H9 (cell line): ENCODE results near the gene CHN2. TPM values are rescaled to one million over a fixed set of nuclear protein-coding genes. Genes with fewer than 3 reads are reported as not detected.
A peak's percentile ranks its signal among the peaks of the same experiment; 100 is the strongest.

Source experiments
- DNase-seq: peaks from one replicate; pipeline ENCODE4 v3.0.0-alpha.2; 2017
- H2AFZ ChIP-seq: one replicate; pipeline ENCODE4 v1.6.1; 2013; ENCODE audit warnings: mild to moderate bottlenecking, low read length, control low read depth, moderate library complexity
- H2AK5ac ChIP-seq: 2 replicates; pipeline ENCODE4 v1.6.1; 2013; ENCODE audit warnings: low read length, control low read depth, mixed read lengths; ENCODE audit not compliant: insufficient read length
- H2BK120ac ChIP-seq: one replicate; pipeline ENCODE4 v1.6.1; 2013; ENCODE audit warnings: low read depth, mild to moderate bottlenecking, low read length, control low read depth, inconsistent platforms; ENCODE audit not compliant: poor library complexity, severe bottlenecking
- H2BK12ac ChIP-seq: 2 replicates; pipeline ENCODE4 v1.6.1; 2013; ENCODE audit warnings: low read length, control low read depth, mixed read lengths, low read depth; ENCODE audit not compliant: insufficient read length
- H2BK15ac ChIP-seq: 2 replicates; pipeline ENCODE4 v1.6.1; 2013; ENCODE audit warnings: low read depth, low read length, control low read depth
- H2BK20ac ChIP-seq: one replicate; pipeline ENCODE4 v1.6.1; 2013; ENCODE audit warnings: low read depth, mild to moderate bottlenecking, low read length, control low read depth, inconsistent platforms; ENCODE audit not compliant: poor library complexity, severe bottlenecking
- H2BK5ac ChIP-seq: 2 replicates; pipeline ENCODE4 v1.6.1; 2013; ENCODE audit warnings: low read length, control low read depth, mixed read lengths; ENCODE audit not compliant: insufficient read length
- H3K14ac ChIP-seq: 2 replicates; pipeline ENCODE4 v1.6.1; 2013; ENCODE audit warnings: low read length, control low read depth; ENCODE audit not compliant: insufficient read depth
- H3K18ac ChIP-seq: 2 replicates; pipeline ENCODE4 v1.6.1; 2013; ENCODE audit warnings: low read depth, mild to moderate bottlenecking, mixed read lengths, low read length, control low read depth; ENCODE audit not compliant: insufficient read length
- H3K23ac ChIP-seq: 2 replicates; pipeline ENCODE4 v1.6.1; 2013; ENCODE audit warnings: low read length, control low read depth, mixed read lengths, low read depth; ENCODE audit not compliant: insufficient read length
- H3K23me2 ChIP-seq: 2 replicates; pipeline ENCODE4 v1.6.1; 2013; ENCODE audit warnings: low read depth, mild to moderate bottlenecking, mixed read lengths, low read length, control low read depth; ENCODE audit not compliant: insufficient read length, poor library complexity, severe bottlenecking
- H3K27ac ChIP-seq: 2 replicates; pipeline ENCODE4 v1.5.1; 2013; ENCODE audit warnings: low read length, control low read depth, mixed read lengths, low read depth; ENCODE audit not compliant: insufficient read length
- H3K27me3 ChIP-seq: 2 replicates; pipeline ENCODE4 v1.6.1; 2013; ENCODE audit warnings: low read length, control low read depth, inconsistent platforms; ENCODE audit not compliant: insufficient read depth
- H3K4ac ChIP-seq: 2 replicates; pipeline ENCODE4 v1.6.1; 2013; ENCODE audit warnings: low read depth, mild to moderate bottlenecking, control low read depth, inconsistent platforms, low read length, moderate library complexity
- H3K4me1 ChIP-seq: 2 replicates; pipeline ENCODE4 v1.6.1; 2013; ENCODE audit warnings: low read length, control low read depth, inconsistent platforms; ENCODE audit not compliant: insufficient read depth
- H3K4me2 ChIP-seq: 2 replicates; pipeline ENCODE4 v1.6.1; 2013; ENCODE audit warnings: low read length, control low read depth, mixed read lengths; ENCODE audit not compliant: insufficient read length, insufficient read depth
- H3K56ac ChIP-seq: 2 replicates; pipeline ENCODE4 v1.6.1; 2013; ENCODE audit warnings: low read depth, mild to moderate bottlenecking, mixed read lengths, low read length, control low read depth; ENCODE audit not compliant: insufficient read length
- H3K79me1 ChIP-seq: 2 replicates; pipeline ENCODE4 v1.6.1; 2013; ENCODE audit warnings: low read depth, mild to moderate bottlenecking, moderate library complexity, low read length, control low read depth, inconsistent platforms; ENCODE audit not compliant: insufficient read depth, poor library complexity, severe bottlenecking
- H3K79me2 ChIP-seq: 2 replicates; pipeline ENCODE4 v1.6.1; 2013; ENCODE audit warnings: low read length, control low read depth, inconsistent platforms; ENCODE audit not compliant: insufficient read depth
- H3K9ac ChIP-seq: 2 replicates; pipeline ENCODE4 v1.6.1; 2013; ENCODE audit warnings: low read length, control low read depth, mixed read lengths; ENCODE audit not compliant: insufficient read length; ENCODE audit errors: extremely low read depth
- H3K9me3 ChIP-seq: one replicate; pipeline ENCODE4 v1.6.1; 2013; ENCODE audit warnings: low read depth, low read length, inconsistent platforms; ENCODE audit not compliant: control insufficient read depth
- H3T11ph ChIP-seq: one replicate; pipeline ENCODE4 v1.6.1; 2013; ENCODE audit warnings: mild to moderate bottlenecking, low read length, control low read depth, inconsistent platforms
- H4K20me1 ChIP-seq: one replicate; pipeline ENCODE4 v1.6.1; 2013; ENCODE audit not compliant: control insufficient read depth, insufficient read length, insufficient read depth
- H4K5ac ChIP-seq: 2 replicates; pipeline ENCODE4 v1.6.1; 2013; ENCODE audit warnings: low read depth, mild to moderate bottlenecking, mixed read lengths, low read length, control low read depth; ENCODE audit not compliant: insufficient read length
- H4K8ac ChIP-seq: replicated peaks from 2 replicates; pipeline ENCODE4 v1.6.1; 2013; ENCODE audit warnings: low read length, control low read depth, mixed read lengths, low read depth; ENCODE audit not compliant: insufficient read length
- H4K91ac ChIP-seq: 2 replicates; pipeline ENCODE4 v1.6.1; 2013; ENCODE audit warnings: low read depth, mild to moderate bottlenecking, moderate library complexity, mixed read lengths, low read length, control low read depth; ENCODE audit not compliant: insufficient read length
- H3K27ac Mint-ChIP-seq, 3 experiments: 2 replicates in 2 of 3; 3 replicates in 1 of 3; pipeline ENCODE4 v1.8.0; 2020 to 2021; ENCODE audit warnings: mixed read lengths in 3 of 3, mild to moderate bottlenecking in 1 of 3, moderate library complexity in 1 of 3
- H3K27me3 Mint-ChIP-seq: 2 replicates; pipeline ENCODE4 v1.8.0; 2021; ENCODE audit warnings: low read depth, mild to moderate bottlenecking, moderate library complexity, mixed read lengths
- H3K36me3 Mint-ChIP-seq, 3 experiments: 2 replicates in 2 of 3; 3 replicates in 1 of 3; pipeline ENCODE4 v1.8.0; 2020 to 2021; ENCODE audit warnings: low read depth in 3 of 3, mixed read lengths in 3 of 3; ENCODE audit not compliant: insufficient read depth in 1 of 3
- H3K4me1 Mint-ChIP-seq, 2 experiments: 2 replicates each; pipeline ENCODE4 v1.8.0; 2020; ENCODE audit warnings: mixed read lengths in 2 of 2
- H3K4me3 Mint-ChIP-seq, 2 experiments: 2 replicates in 1 of 2; 3 replicates in 1 of 2; pipeline ENCODE4 v1.8.0; 2020 to 2021; ENCODE audit warnings: mild to moderate bottlenecking in 2 of 2, mixed read lengths in 2 of 2, moderate library complexity in 1 of 2
- H3K9me3 Mint-ChIP-seq, 2 experiments: 2 replicates in 1 of 2; 3 replicates in 1 of 2; pipeline ENCODE4 v1.8.0; 2020; ENCODE audit warnings: mild to moderate bottlenecking in 2 of 2, mixed read lengths in 2 of 2, moderate library complexity in 1 of 2
- CTCF ChIP-seq: fragments of 200-600 bp; sonication (generic); conservative IDR thresholded peaks from 3 replicates; pipeline ENCODE4 v1.8.0; 2021; ENCODE audit warnings: antibody characterized with exemption, mild to moderate bottlenecking
- WGBS: extraction: QIAGEN DNeasy Blood & Tissue Kit; methylation state at CpG from one replicate; pipeline ENCODE4 v1.1.7; 2013; ENCODE audit warnings: missing lambda C conversion rate, low lambda C conversion rate, mixed read lengths; ENCODE audit not compliant: insufficient read length; ENCODE audit errors: extremely low coverage; 5-methylcytosine and 5-hydroxymethylcytosine counted together
- total RNA-seq: library from RNA; stranded (reverse); gene quantifications from 2 replicates; pipeline ENCODE4 v1.2.1, GENCODE V29; 2021

The CHN2 gene
- total RNA-seq, 1 experiment from 2014 or later: 3.3 TPM

- peaks cover 2 to 4% of the 10 kb centered on the region in 2 experiments for H3K9me3 Mint-ChIP-seq
- Histone ChIP-seq H3K4me2 (no peak overlapping the region), H2AFZ (no peak overlapping the region), H2BK15ac (no peak overlapping the region), H3K4me1 (no peaks in the 10 kb centered on the region; the same call in 1 of the 2 replicates), H3K4ac (no peak overlapping the region), H2BK120ac (no peak overlapping the region), H3K9ac (no peak overlapping the region), H2BK12ac (no peak overlapping the region), H4K20me1 (no peaks in the 10 kb centered on the region), H4K5ac (no peak overlapping the region), H3T11ph (no peak overlapping the region), H3K9me3 (no peaks in the 10 kb centered on the region), H3K56ac (no peak overlapping the region), H3K27ac (no peak overlapping the region), H4K91ac (no peak overlapping the region), H4K8ac (no peak overlapping the region), H2BK5ac (no peak overlapping the region), H3K23me2 (no peaks in the 10 kb centered on the region), H3K79me2 (no peaks in the 10 kb centered on the region), H2AK5ac (no peak overlapping the region), H2BK20ac (no peak overlapping the region), H3K14ac (no peak overlapping the region), H3K27me3 (no peaks in the 10 kb centered on the region), H3K18ac (no peak overlapping the region), H3K23ac (no peak overlapping the region), H3K79me1 (no peaks in the 10 kb centered on the region)
- no peak for TF ChIP-seq CTCF
- H3K4me1 Mint-ChIP-seq: peaks cover 8 to 17% of the 10 kb centered on the region in 2 experiments
- peaks cover 2 to 9% (median 2%) of the 10 kb centered on the region in 3 experiments; a peak in 2 of 7 replicates for H3K36me3 Mint-ChIP-seq
- no peak overlapping the region for H3K4me3 Mint-ChIP-seq
- no peak for DNase-seq
- no CpG with 5 or more reads among the region's 4 CpGs for WGBS
- peaks cover 2% of the 10 kb centered on the region; the same call in 1 of the 2 replicates for H3K27me3 Mint-ChIP-seq
- peak overlapping the region in 1 of 3 experiments; percentile 56; a peak in 2 of 7 replicates for H3K27ac Mint-ChIP-seq
Observed at GRCh38 chr7:29231671-29232232, 37.2 kb downstream of the CHN2 start.
